Osteoblast (primary cell): ENCODE data around the gene ZBTB48. TPM values are rescaled to one million over a fixed set of nuclear protein-coding genes. Genes with fewer than 3 reads are reported as not detected.
"Not testable (repeated sequence)": the region's sequence is repeated elsewhere in the genome, so short reads cannot be mapped to it uniquely, and the experiment has no call there.

Source experiments
- DNase-seq: peaks from one replicate; pipeline ENCODE4 v3.0.0; 2011; ENCODE audit warnings: low spot score, mixed read lengths; ENCODE audit not compliant: insufficient read length; ENCODE audit errors: missing footprints
- H2AFZ ChIP-seq: 2 replicates; pipeline ENCODE4 v1.6.0; 2011; ENCODE audit warnings: mild to moderate bottlenecking, low read length
- H3K27ac ChIP-seq: 2 replicates; pipeline ENCODE4 v1.5.1; 2011; ENCODE audit warnings: mild to moderate bottlenecking, low read depth, low read length, moderate library complexity
- H3K27me3 ChIP-seq: 2 replicates; pipeline ENCODE4 v1.6.0; 2012; ENCODE audit warnings: mild to moderate bottlenecking, control low read depth, inconsistent platforms, low read length, moderate library complexity; ENCODE audit not compliant: insufficient read depth
- H3K36me3 ChIP-seq: 2 replicates; pipeline ENCODE4 v1.5.1; 2011; ENCODE audit warnings: mild to moderate bottlenecking, low read length, control low read depth, moderate library complexity; ENCODE audit not compliant: insufficient read depth
- H3K4me1 ChIP-seq: 2 replicates; pipeline ENCODE4 v1.5.1; 2011; ENCODE audit warnings: mild to moderate bottlenecking, low read length, control low read depth, moderate library complexity; ENCODE audit not compliant: insufficient read depth
- H3K4me2 ChIP-seq: 2 replicates; pipeline ENCODE4 v1.6.0; 2011; ENCODE audit warnings: mild to moderate bottlenecking, low read length; ENCODE audit not compliant: insufficient read depth
- H3K4me3 ChIP-seq: fragments of 200-600 bp; sonication (generic); 3 replicates; pipeline ENCODE4 v1.5.1; 2012; ENCODE audit warnings: mild to moderate bottlenecking, low read length, inconsistent platforms; ENCODE audit not compliant: insufficient read depth
- H3K79me2 ChIP-seq: 2 replicates; pipeline ENCODE4 v1.6.0; 2012; ENCODE audit warnings: mild to moderate bottlenecking, low read length, control low read depth, inconsistent platforms; ENCODE audit not compliant: insufficient read depth
- H3K9me3 ChIP-seq: 2 replicates; pipeline ENCODE4 v1.5.1; 2011; ENCODE audit warnings: low read depth, low read length, control low read depth
- H4K20me1 ChIP-seq: 2 replicates; pipeline ENCODE4 v1.6.0; 2012; ENCODE audit warnings: mild to moderate bottlenecking, low read length, control low read depth; ENCODE audit not compliant: insufficient read depth
- small RNA-seq: library from RNA; depleted of rRNA; stranded (forward); fragments of <200 nt; gene quantifications from one replicate; pipeline ENCODE3, GENCODE V24; 2012
- total RNA-seq: library from RNA; depleted of rRNA; stranded (reverse); fragments of >200 nt; gene quantifications from 2 replicates; pipeline ENCODE4 v1.2.3, GENCODE V29; 2012
- TF ChIP-seq, protein P1 (sequence below): IDR thresholded peaks from 2 replicates; pipeline ENCODE4 v1.5.1; 2011; ENCODE audit warnings: mild to moderate bottlenecking, low read depth, low read length, moderate library complexity; ENCODE audit errors: extremely low read depth

Gene ZBTB48
- total RNA-seq, 1 donor: 14.5 TPM

DNA sequence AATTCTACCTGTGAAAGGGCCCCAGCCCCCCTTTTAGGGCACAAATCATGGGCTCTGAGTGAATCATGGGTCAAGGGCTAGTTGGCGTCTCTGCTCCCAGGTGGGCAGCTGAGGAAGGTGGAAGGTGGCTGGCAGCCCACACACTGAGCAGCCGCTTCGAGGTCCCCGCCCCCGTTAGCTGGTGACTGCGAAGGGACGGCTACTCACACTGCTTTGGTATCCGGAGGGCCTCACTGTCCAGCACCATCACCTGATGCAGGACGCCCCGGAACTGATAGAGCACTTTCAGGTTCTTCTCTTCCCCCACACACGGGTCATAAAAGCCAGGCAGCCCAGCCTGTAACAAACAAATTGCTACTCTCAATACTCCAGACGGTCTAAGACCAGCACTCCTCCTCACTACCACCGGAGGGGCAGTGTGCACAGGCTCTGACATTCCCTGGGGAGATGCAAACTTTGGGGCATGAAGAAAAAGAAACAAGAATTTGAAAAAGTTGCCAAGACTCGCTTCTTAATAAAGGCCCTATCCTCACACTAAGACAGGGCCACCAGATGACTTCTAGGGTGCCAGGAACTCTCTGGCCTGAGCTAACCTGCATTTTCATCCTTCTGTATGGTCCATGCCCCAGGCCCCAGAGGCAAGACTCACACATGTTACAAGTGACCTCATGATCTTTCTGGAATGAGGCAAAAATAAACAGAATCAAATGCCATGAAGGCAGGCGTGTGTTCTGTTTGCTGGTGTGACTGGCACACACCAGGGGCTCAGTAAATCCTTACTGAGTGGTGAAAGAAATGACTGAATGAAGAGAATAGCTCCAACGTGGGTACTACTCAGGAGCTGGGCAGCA is 56.3 kb downstream of the ZBTB48 start:
- no peak overlapping the region for H3K4me3 ChIP-seq
- no peaks in the 10 kb centered on the region for H3K9me3 ChIP-seq
- H3K4me2 ChIP-seq: no peak overlapping the region
- no peaks in the 10 kb centered on the region for H3K4me1 ChIP-seq
- H2AFZ ChIP-seq: no peak overlapping the region
- DNase-seq: peak; percentile 79
- no peaks in the 10 kb centered on the region for H3K79me2 ChIP-seq
- TF ChIP-seq, protein P1, sequence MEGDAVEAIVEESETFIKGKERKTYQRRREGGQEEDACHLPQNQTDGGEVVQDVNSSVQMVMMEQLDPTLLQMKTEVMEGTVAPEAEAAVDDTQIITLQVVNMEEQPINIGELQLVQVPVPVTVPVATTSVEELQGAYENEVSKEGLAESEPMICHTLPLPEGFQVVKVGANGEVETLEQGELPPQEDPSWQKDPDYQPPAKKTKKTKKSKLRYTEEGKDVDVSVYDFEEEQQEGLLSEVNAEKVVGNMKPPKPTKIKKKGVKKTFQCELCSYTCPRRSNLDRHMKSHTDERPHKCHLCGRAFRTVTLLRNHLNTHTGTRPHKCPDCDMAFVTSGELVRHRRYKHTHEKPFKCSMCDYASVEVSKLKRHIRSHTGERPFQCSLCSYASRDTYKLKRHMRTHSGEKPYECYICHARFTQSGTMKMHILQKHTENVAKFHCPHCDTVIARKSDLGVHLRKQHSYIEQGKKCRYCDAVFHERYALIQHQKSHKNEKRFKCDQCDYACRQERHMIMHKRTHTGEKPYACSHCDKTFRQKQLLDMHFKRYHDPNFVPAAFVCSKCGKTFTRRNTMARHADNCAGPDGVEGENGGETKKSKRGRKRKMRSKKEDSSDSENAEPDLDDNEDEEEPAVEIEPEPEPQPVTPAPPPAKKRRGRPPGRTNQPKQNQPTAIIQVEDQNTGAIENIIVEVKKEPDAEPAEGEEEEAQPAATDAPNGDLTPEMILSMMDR: no peak
- no peak overlapping the region for H3K27ac ChIP-seq
- H4K20me1 ChIP-seq: no peaks in the 10 kb centered on the region
- peaks cover 64% of the 10 kb centered on the region for H3K36me3 ChIP-seq
- no peaks in the 10 kb centered on the region for H3K27me3 ChIP-seq

DNA sequence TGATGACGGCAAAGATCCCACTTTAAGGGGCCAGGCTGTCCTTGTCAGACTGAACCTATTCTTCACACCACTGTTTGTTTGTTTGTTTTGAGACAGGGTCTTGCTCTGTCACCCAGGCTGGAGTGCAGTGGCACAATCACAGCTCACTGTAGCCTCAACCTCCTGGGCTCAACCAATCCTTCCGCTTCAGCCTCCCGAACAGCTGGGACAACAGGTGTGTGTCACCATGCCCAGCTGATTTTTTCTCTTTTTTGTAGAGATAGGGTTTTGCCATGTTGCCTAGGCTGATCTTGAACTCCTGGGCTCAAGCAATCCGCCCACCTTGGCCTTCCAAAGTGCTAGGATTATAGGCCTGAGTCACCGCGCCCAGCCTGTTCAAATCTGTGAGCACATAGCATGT is 57.0 kb downstream of the ZBTB48 start:
- H3K4me1 ChIP-seq, H2AFZ ChIP-seq, DNase-seq, H3K79me2 ChIP-seq, H3K4me2 ChIP-seq, H3K4me3 ChIP-seq, H3K27me3 ChIP-seq, H3K27ac ChIP-seq, H4K20me1 ChIP-seq, H3K9me3 ChIP-seq: not testable (repeated sequence)
- peaks cover 66% of the 10 kb centered on the region for H3K36me3 ChIP-seq

DNA sequence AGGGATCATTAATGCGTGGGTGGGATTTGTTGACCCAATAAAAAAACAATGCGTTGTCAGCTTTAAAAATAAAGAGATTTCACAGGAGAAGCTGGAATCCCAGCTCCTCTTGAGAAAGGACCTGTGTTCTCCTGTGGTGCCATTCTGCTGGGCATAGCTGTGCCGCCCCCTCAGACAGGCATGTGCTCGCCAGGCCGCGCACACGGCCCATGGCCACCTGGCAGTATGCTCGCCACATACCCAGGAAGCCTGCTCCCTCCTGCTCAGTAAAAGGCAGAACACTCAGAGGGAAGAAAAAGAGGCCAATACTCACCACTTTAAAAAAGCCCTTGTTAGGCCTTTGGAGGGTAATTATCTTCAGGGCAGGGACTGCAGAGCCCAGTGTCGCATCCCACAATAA is 58.0 kb downstream of the ZBTB48 start:
- TF ChIP-seq, protein P1: no peak
- Histone ChIP-seq H3K27ac (peak overlapping the region; percentile 5), H3K4me1 (no peaks in the 10 kb centered on the region), H3K36me3 (peaks cover 60% of the 10 kb centered on the region), H3K4me3 (no peak overlapping the region), H3K4me2 (peak overlapping the region; percentile 40), H3K79me2 (no peaks in the 10 kb centered on the region), H3K9me3 (no peaks in the 10 kb centered on the region), H4K20me1 (no peaks in the 10 kb centered on the region), H3K27me3 (no peaks in the 10 kb centered on the region), H2AFZ (no peak overlapping the region)
- DNase-seq: no peak

DNA sequence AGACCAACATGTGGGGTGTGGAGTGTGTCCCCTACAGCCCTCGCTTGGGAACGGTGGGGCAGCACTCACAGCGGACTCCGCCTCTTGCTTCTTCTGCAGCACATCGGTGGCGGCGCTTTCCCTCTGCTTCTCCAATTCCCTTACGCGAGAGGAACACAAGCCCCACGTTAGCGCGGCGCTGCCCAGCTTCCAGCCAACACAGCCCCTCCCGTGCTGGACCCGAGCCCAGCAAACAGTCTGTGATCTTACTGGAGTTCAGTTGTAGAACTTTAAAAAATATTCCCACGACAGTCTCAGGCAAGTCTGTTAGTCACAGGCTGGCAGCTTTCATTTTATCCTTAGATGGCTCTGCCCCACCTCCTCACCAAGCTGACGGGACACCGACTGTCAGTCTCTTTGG is 58.4 kb downstream of the ZBTB48 start:
- Histone ChIP-seq H3K79me2 (no peaks in the 10 kb centered on the region), H3K4me1 (no peaks in the 10 kb centered on the region), H3K27ac (peak overlapping the region; percentile 33), H3K9me3 (no peaks in the 10 kb centered on the region), H2AFZ (no peak overlapping the region), H4K20me1 (no peaks in the 10 kb centered on the region), H3K4me3 (peak overlapping the region; percentile 13), H3K36me3 (peaks cover 60% of the 10 kb centered on the region), H3K27me3 (no peaks in the 10 kb centered on the region), H3K4me2 (peak overlapping the region; percentile 40)
- TF ChIP-seq, protein P1: no peak
- DNase-seq: peak; percentile 97

Small RNAs within 50 kb of the gene (small RNA-seq; reads per million reads assigned to genes)
- not detected for gene RNU6-731P

Other genes with a start within 250 kb of the ZBTB48 start
- 9.1 and 10.9 TPM in 2 replicates for gene ACOT7, start 186.2 kb upstream of the ZBTB48 start, total RNA-seq
- not detected in 2 replicates for gene HES2, start 160.1 kb upstream of the ZBTB48 start, total RNA-seq
- not detected in 2 replicates for gene ESPN, start 155.2 kb upstream of the ZBTB48 start, total RNA-seq
- 3.3 and 5.0 TPM in 2 replicates for gene TNFRSF25, start 113.8 kb upstream of the ZBTB48 start, total RNA-seq
- gene PLEKHG5, start 88.3 kb upstream of the ZBTB48 start, total RNA-seq: 11.2 and 13.3 TPM in 2 replicates
- 31.1 and 32.1 TPM in 2 replicates for gene NOL9, start 25.5 kb upstream of the ZBTB48 start, total RNA-seq
- gene TAS1R1, start 24.7 kb upstream of the ZBTB48 start, total RNA-seq: under 0.01 and 0.29 TPM in 2 replicates
- gene KLHL21, start 22.9 kb downstream of the ZBTB48 start, total RNA-seq: 76.3 and 86.1 TPM in 2 replicates
- 13.4 and 16.8 TPM in 2 replicates for gene PHF13, start 33.7 kb downstream of the ZBTB48 start, total RNA-seq
- gene THAP3, start 44.9 kb downstream of the ZBTB48 start, total RNA-seq: 19.2 and 19.5 TPM in 2 replicates
- gene DNAJC11, start 121.8 kb downstream of the ZBTB48 start, total RNA-seq: 26.8 and 29.5 TPM in 2 replicates
- gene CAMTA1, start 205.5 kb downstream of the ZBTB48 start, total RNA-seq: 38.0 and 47.4 TPM in 2 replicates